Hepatocyte (in vitro differentiated cells): Measurements from ENCODE around the gene NRARP.

Experiments
- CTCF ChIP-seq: fragments of 200-600 bp; sonication (generic); IDR thresholded peaks from 2 replicates; pipeline ENCODE4 v1.5.1; 2016; ENCODE audit warnings: antibody characterized with exemption, mild to moderate bottlenecking; ENCODE audit not compliant: poor library complexity
- EZH2phosphoT487 ChIP-seq: fragments of 200-600 bp; sonication (generic); IDR thresholded peaks from one replicate; pipeline ENCODE4 v1.6.1; 2018; ENCODE audit warnings: antibody characterized with exemption, mild to moderate bottlenecking, low read depth, moderate library complexity; ENCODE audit not compliant: unreplicated experiment, severe bottlenecking

- TF ChIP-seq CTCF (no peak), EZH2phosphoT487 (no peak)
Observed at GRCh38 chr9:137305798-137306065, 3.7 kb upstream of the NRARP start.
